Lung (tissue), 12 donors: ENCODE data around the gene UQCR11. TPM values are rescaled to one million over a fixed set of nuclear protein-coding genes. Genes with fewer than 3 reads are reported as not detected.

Source experiments
- ATAC-seq: fragments of 200-7000 bp; cut with Tn5 transposase; one replicate; pipeline ENCODE4 v1.9.1; 2020; ENCODE audit warnings: moderate number of reproducible peaks; ENCODE audit not compliant: insufficient read depth, low FRiP score
- DNase-seq, 3 donors: peaks; one replicate each; pipeline ENCODE4 v3.0.0-alpha.2; 2013 to 2017
- H3K27ac ChIP-seq, 2 donors: one replicate each; pipeline ENCODE4 v1.5.1; 2013; ENCODE audit warnings: mild to moderate bottlenecking in 2 of 2, moderate library complexity in 2 of 2, control low read depth in 1 of 2, inconsistent platforms in 1 of 2, low read depth in 1 of 2, low read length in 1 of 2
- H3K27me3 ChIP-seq, 3 donors: one replicate each; pipeline ENCODE4 v1.5.1; 2013; ENCODE audit warnings: low read length in 2 of 3; ENCODE audit not compliant: control insufficient read depth in 3 of 3, insufficient read depth in 3 of 3
- H3K36me3 ChIP-seq, 4 donors: one replicate each; pipeline ENCODE4 v1.5.1; 2013; ENCODE audit warnings: low read length in 4 of 4, mild to moderate bottlenecking in 1 of 4, moderate library complexity in 1 of 4; ENCODE audit not compliant: control insufficient read depth in 4 of 4, insufficient read depth in 4 of 4
- H3K4me1 ChIP-seq, 5 donors: one replicate each; pipeline ENCODE4 v1.5.1; 2013; ENCODE audit warnings: low read length in 5 of 5, mild to moderate bottlenecking in 2 of 5, moderate library complexity in 1 of 5; ENCODE audit not compliant: control insufficient read depth in 5 of 5, insufficient read depth in 5 of 5
- H3K4me3 ChIP-seq: one replicate; pipeline ENCODE4 v1.5.1; 2013; ENCODE audit warnings: mild to moderate bottlenecking, control low read depth, moderate library complexity
- H3K9ac ChIP-seq, 2 donors: one replicate each; pipeline ENCODE4 v1.5.1; 2013; ENCODE audit warnings: low read length in 2 of 2, control low read depth in 1 of 2; ENCODE audit not compliant: insufficient read depth in 1 of 2
- H3K9me3 ChIP-seq, 4 donors: one replicate each; pipeline ENCODE4 v1.5.1; 2013; ENCODE audit warnings: low read length in 3 of 4, mild to moderate bottlenecking in 1 of 4, moderate library complexity in 1 of 4; ENCODE audit not compliant: control insufficient read depth in 4 of 4, insufficient read depth in 3 of 4
- WGBS, 2 donors: extraction: QIAGEN DNeasy Blood & Tissue Kit; methylation state at CpG; one replicate each; pipeline ENCODE4 v1.1.7; 2013; 5-methylcytosine and 5-hydroxymethylcytosine counted together
- polyA plus RNA-seq, 2 donors: library from polyadenylated mRNA; stranded (reverse); fragments of 200-250 nt; gene quantifications; one replicate each; pipeline ENCODE4 v1.2.1, GENCODE V29; 2013
- total RNA-seq, 2 donors: library from RNA; depleted of rRNA in 1 of 2; stranded (reverse); fragments of >200 nt in 1 of 2; gene quantifications; one replicate each; pipeline ENCODE4 v1.2.1, GENCODE V29; 2014 to 2021
- TF ChIP-seq, protein P1 (sequence below): IDR thresholded peaks from 2 replicates; pipeline ENCODE4 v1.5.1; 2012; ENCODE audit warnings: mild to moderate bottlenecking; ENCODE audit errors: control extremely low read depth, extremely low read depth
- donor health status: control.
- donor health status: control.
- donor health status: Bipolar disorder and iron deficiency.
- donor health status: healthy.
- donor health status: DM: yes; HTN: yes; CAD: no.

Gene UQCR11
- total and polyA plus RNA-seq, 4 donors = 35.4 to 225 (median 127) TPM

DNA sequence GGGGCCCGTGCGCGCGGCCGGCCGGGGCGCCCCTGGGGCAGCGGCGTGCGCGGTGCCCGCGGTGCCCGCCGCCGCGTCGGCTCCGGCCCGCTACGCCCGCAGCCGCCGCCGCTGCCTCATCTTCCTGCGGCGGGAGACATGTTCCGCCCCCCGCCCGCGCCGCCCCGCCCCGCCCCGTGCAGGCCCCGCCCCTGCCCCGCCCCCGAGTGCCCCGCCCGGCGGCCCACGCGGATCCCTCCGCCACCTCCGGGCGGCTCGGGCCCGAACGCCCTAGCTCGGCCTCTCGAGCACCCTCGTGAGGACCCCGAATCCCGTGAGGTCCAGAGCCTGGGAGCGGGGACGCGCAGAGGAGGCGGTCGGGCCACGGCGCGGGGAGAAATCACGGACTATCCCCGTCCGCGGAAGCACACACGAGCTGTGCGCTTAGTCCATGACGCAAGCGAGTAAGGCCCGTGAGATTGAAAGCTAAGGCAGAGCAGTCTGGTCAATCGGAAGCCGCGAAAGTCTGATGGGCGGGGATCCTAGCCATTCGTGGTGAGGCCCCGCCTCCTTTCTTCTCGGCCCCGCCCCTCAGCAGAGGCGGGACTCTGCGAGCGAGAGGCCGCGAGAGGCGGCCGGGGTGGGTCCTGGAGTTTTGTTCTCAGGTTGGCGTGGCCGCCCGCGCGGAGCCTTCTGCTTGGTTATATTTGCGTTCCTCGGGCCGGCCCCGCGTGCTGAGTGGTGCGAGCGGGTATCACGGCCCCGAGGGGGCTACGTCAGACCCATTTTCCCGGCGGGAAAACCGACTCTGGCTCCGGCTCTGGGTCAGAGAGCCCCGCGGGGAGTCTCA lies 47.4 kb upstream of the UQCR11 start, which contains the start of gene TCF3:
TCF3 (minus strand) TSS at position 145 of the 829 bp plus-strand sequence. CDS start 2,367 bp downstream, outside the sequence.
- peak within 1 kb of the TSS; percentile 69 for H3K4me3 ChIP-seq
- 1% methylated on average over 78 to 103 of the region's 107 CpGs for WGBS, 2 donors
- H3K9ac ChIP-seq = peak within 1 kb of the TSS; percentile 77 to 85
- H3K27ac ChIP-seq = peak within 1 kb of the TSS; percentile 100
- H3K4me1 ChIP-seq = peaks cover 0 to 13% (median 5%) of the 10 kb centered on the region in 5 donors
- H3K9me3 ChIP-seq = no peaks in the 10 kb centered on the region
- ATAC-seq = peak; percentile 97
- no peaks in the 10 kb centered on the region for H3K27me3 ChIP-seq
- TF ChIP-seq, protein P1, sequence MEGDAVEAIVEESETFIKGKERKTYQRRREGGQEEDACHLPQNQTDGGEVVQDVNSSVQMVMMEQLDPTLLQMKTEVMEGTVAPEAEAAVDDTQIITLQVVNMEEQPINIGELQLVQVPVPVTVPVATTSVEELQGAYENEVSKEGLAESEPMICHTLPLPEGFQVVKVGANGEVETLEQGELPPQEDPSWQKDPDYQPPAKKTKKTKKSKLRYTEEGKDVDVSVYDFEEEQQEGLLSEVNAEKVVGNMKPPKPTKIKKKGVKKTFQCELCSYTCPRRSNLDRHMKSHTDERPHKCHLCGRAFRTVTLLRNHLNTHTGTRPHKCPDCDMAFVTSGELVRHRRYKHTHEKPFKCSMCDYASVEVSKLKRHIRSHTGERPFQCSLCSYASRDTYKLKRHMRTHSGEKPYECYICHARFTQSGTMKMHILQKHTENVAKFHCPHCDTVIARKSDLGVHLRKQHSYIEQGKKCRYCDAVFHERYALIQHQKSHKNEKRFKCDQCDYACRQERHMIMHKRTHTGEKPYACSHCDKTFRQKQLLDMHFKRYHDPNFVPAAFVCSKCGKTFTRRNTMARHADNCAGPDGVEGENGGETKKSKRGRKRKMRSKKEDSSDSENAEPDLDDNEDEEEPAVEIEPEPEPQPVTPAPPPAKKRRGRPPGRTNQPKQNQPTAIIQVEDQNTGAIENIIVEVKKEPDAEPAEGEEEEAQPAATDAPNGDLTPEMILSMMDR = no peak
- peaks cover 0 to 12% (median 3%) of the 10 kb centered on the region in 4 donors for H3K36me3 ChIP-seq
- DNase-seq = peak; percentile 99

DNA sequence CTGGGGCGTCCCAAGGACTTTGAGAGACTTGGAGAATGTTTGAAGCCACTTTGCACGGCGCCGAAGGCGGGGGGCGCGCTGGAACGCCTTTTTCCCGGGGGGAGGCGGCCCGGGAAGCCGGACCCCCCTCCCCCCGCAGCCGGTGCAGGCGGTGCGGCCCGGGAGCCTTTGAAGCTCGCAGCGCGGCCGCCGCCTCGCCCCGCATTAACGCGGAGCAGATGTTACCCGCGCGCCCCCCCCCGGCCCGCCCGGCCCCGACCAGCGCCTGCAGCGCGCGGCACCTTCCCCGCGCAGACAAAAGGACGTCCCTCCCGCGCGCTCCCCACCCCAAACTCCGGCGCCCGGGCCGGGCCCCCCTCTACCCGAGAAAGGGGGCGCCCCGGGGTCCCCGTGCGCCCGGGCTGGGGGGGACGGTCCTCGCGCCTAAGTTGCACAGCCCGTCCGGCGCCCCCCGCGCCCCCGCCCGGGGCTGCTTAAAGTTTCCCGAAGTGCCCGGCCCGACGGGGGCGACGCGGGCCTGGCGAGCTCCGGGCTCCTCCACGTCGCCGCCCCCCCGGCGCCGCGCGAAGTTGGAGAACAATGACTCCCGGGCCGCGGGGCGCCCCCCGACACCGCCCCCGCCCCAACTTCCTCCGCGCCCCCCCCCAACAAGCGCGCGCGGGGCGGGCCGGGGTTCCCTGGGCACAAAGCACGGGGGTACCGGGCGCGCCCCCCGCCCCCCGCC lies 46.5 kb upstream of the UQCR11 start:
- H3K27me3 ChIP-seq = no peaks in the 10 kb centered on the region
- peak overlapping the region; percentile 47 for H3K4me3 ChIP-seq
- 1 to 2% methylated on average over 41 to 101 of the region's 101 CpGs for WGBS, 2 donors
- TF ChIP-seq, protein P1 = no peak
- H3K4me1 ChIP-seq = peaks cover 0 to 13% (median 3%) of the 10 kb centered on the region in 5 donors
- DNase-seq (peak; percentile 51 to 68 (median 58)), ATAC-seq (no peak)
- no peaks in the 10 kb centered on the region for H3K9me3 ChIP-seq
- no peak overlapping the region for H3K9ac ChIP-seq
- peaks cover 0 to 16% (median 3%) of the 10 kb centered on the region in 4 donors for H3K36me3 ChIP-seq
- H3K27ac ChIP-seq = no peak overlapping the region

- H3K36me3 ChIP-seq = peaks cover 0 to 23% (median 4%) of the 10 kb centered on the region in 4 donors
- H3K27me3 ChIP-seq = no peaks in the 10 kb centered on the region
- H3K9me3 ChIP-seq = no peaks in the 10 kb centered on the region
- WGBS, 2 donors = 2 to 10% methylated on average over 36 of the region's 36 CpGs
- H3K4me1 ChIP-seq = peaks cover 0 to 13% (median 3%) of the 10 kb centered on the region in 5 donors
- H3K9ac ChIP-seq = no peak overlapping the region
- DNase-seq (peak; percentile 68 to 69 (median 69)), ATAC-seq (no peak)
- TF ChIP-seq, protein P1 = no peak
- no peak overlapping the region for H3K27ac ChIP-seq
- H3K4me3 ChIP-seq = peak overlapping the region; percentile 47
Measured at GRCh38 chr19:1650650-1651567, 45.6 kb upstream of the UQCR11 start.
